SK-N-SH (cell line): Measurements from ENCODE around the gene TYW1. TPM values are rescaled to one million over a fixed set of nuclear protein-coding genes. Genes with fewer than 3 reads are reported as not detected.

ENCODE experiments used
- CTCF ChIA-PET: fragments of 300-600, 350-600 bp; formaldehyde crosslinking; extraction: SDS; loops from one replicate; lab custom pipeline; 2021; lab: Yijun Ruan, JAX
- POLR2A ChIA-PET: fragments of 350-600 bp; sonication (Branson Sonifier 250); formaldehyde crosslinking; extraction: SDS; loops from one replicate; lab custom pipeline; 2020; ENCODE audit warnings: antibody characterized with exemption, inconsistent platforms; lab: Yijun Ruan, JAX
- DNase-seq: peaks from one replicate; pipeline ENCODE4 v3.0.0; 2012
- H2AFZ ChIP-seq: fragments of 200-600 bp; sonication (generic); 2 replicates; pipeline ENCODE4 v1.8.1; 2016; ENCODE audit warnings: antibody characterized with exemption, mild to moderate bottlenecking, low read depth
- H3F3A ChIP-seq: fragments of 200-600 bp; sonication (generic); replicated peaks from 2 replicates; pipeline ENCODE3; 2016; ENCODE audit warnings: antibody characterized with exemption, mild to moderate bottlenecking; ENCODE audit not compliant: insufficient read depth
- H3K27ac ChIP-seq, 2 experiments: fragments of 200-500 bp in 1 of 2; fragments of 200-600 bp in 1 of 2; sonication (Bioruptor generic) in 1 of 2; sonication (generic), shearing (Covaris generic) in 1 of 2; 2 replicates each; pipeline versions ENCODE4 v1.5.1 to v1.6.1; 2014 to 2016; ENCODE audit warnings: low read depth in 2 of 2, inconsistent platforms in 1 of 2, low read length in 1 of 2, mild to moderate bottlenecking in 1 of 2, mixed read lengths in 1 of 2
- H3K27me3 ChIP-seq: fragments of 200-600 bp; sonication (generic), shearing (Covaris generic); 2 replicates; pipeline ENCODE4 v1.6.1; 2016; ENCODE audit warnings: mixed run types; ENCODE audit not compliant: insufficient read depth
- H3K36me3 ChIP-seq, 2 experiments: fragments of 200-500 bp in 1 of 2; fragments of 200-600 bp in 1 of 2; sonication (Bioruptor generic) in 1 of 2; sonication (generic) in 1 of 2; replicated peaks in 1 of 2; 2 replicates each; pipeline versions ENCODE3 to v1.5.1; 2014 to 2016; ENCODE audit warnings: low read length in 1 of 2, mild to moderate bottlenecking in 1 of 2; ENCODE audit not compliant: insufficient read depth in 2 of 2, control insufficient read depth in 1 of 2
- H3K4me1 ChIP-seq, 2 experiments: fragments of 200-500 bp in 1 of 2; fragments of 200-600 bp in 1 of 2; sonication (Bioruptor generic) in 1 of 2; sonication (generic), shearing (Covaris generic) in 1 of 2; 2 replicates each; pipeline versions ENCODE4 v1.5.1 to v1.6.1; 2014 to 2016; ENCODE audit warnings: low read depth in 1 of 2, low read length in 1 of 2, mixed run types in 1 of 2; ENCODE audit not compliant: insufficient read depth in 2 of 2, control insufficient read depth in 1 of 2
- H3K4me2 ChIP-seq: fragments of 200-600 bp; sonication (generic), shearing (Covaris generic); 2 replicates; pipeline ENCODE4 v1.6.1; 2017; ENCODE audit warnings: mixed run types
- H3K4me3 ChIP-seq, 2 experiments: fragments of 200-500 bp in 1 of 2; fragments of 200-600 bp in 1 of 2; sonication (Bioruptor generic) in 1 of 2; sonication (generic), shearing (Covaris generic) in 1 of 2; 2 replicates each; pipeline versions ENCODE4 v1.5.1 to v1.8.1; 2014 to 2016; ENCODE audit warnings: low read depth in 2 of 2, inconsistent platforms in 1 of 2, low read length in 1 of 2, mild to moderate bottlenecking in 1 of 2, mixed read lengths in 1 of 2, moderate library complexity in 1 of 2
- H3K79me2 ChIP-seq: fragments of 200-600 bp; sonication (generic); 2 replicates; pipeline ENCODE4 v1.8.1; 2017; ENCODE audit warnings: mild to moderate bottlenecking; ENCODE audit not compliant: insufficient read depth
- H3K9ac ChIP-seq: fragments of 200-600 bp; sonication (generic); 2 replicates; pipeline ENCODE4 v1.6.1; 2017; ENCODE audit warnings: mixed run types
- H3K9me2 ChIP-seq: fragments of 200-600 bp; sonication (generic); 2 replicates; pipeline ENCODE4 v1.6.1; 2017; ENCODE audit warnings: mixed run types
- H3K9me3 ChIP-seq: fragments of 200-600 bp; sonication (generic); 2 replicates; pipeline ENCODE4 v1.6.1; 2017; ENCODE audit warnings: mixed run types, mild to moderate bottlenecking, moderate library complexity
- H4K20me1 ChIP-seq: fragments of 200-600 bp; sonication (generic); 2 replicates; pipeline ENCODE4 v1.6.1; 2017; ENCODE audit warnings: mild to moderate bottlenecking, mixed run types; ENCODE audit not compliant: insufficient read depth
- CHD2 ChIP-seq: fragments of 150-350 bp; IDR thresholded peaks from 2 replicates; pipeline ENCODE4 v1.6.1; 2018; ENCODE audit warnings: low read length; ENCODE audit not compliant: partially characterized antibody
- CTCF ChIP-seq: fragments of 200-600 bp; sonication (generic); IDR thresholded peaks from 2 replicates; pipeline ENCODE4 v1.6.1; 2017; ENCODE audit warnings: antibody characterized with exemption, mild to moderate bottlenecking, moderate library complexity
- FOXJ3 ChIP-seq: sonication (generic); formaldehyde crosslinking; IDR thresholded peaks from 2 replicates; pipeline ENCODE4 v1.5.1; 2020; ENCODE audit warnings: mild to moderate bottlenecking, missing genetic modification reagents
- GABPA ChIP-seq: IDR thresholded peaks from 2 replicates; pipeline ENCODE4 v1.4.0; 2012; ENCODE audit warnings: low read depth, mild to moderate bottlenecking
- GATA2 ChIP-seq: sonication (generic); formaldehyde crosslinking; IDR thresholded peaks from 2 replicates; pipeline ENCODE4 v1.5.0; 2020; ENCODE audit warnings: mild to moderate bottlenecking, missing genetic modification reagents
- MAX ChIP-seq: IDR thresholded peaks from 2 replicates; pipeline ENCODE4 v1.4.0; 2012; ENCODE audit warnings: low read depth
- NFIC ChIP-seq: IDR thresholded peaks from 2 replicates; pipeline ENCODE4 v1.4.0; 2012; ENCODE audit warnings: borderline replicate concordance
- NRF1 ChIP-seq: IDR thresholded peaks from 2 replicates; pipeline ENCODE4 v1.6.1; 2012; ENCODE audit warnings: low read depth, mild to moderate bottlenecking, low read length
- PBX3 ChIP-seq: IDR thresholded peaks from 2 replicates; pipeline ENCODE4; 2012
- POLR2AphosphoS5 ChIP-seq: IDR thresholded peaks from 2 replicates; pipeline ENCODE4 v1.6.1; 2012; ENCODE audit warnings: low read depth, low read length
- TAF1 ChIP-seq: IDR thresholded peaks from 2 replicates; pipeline ENCODE4 v1.6.1; 2012; ENCODE audit warnings: low read depth, mild to moderate bottlenecking, low read length, moderate library complexity, borderline replicate concordance
- TCF12 ChIP-seq: IDR thresholded peaks from 2 replicates; pipeline ENCODE4 v1.4.0; 2012
- USF1 ChIP-seq: IDR thresholded peaks from 2 replicates; pipeline ENCODE4 v1.4.0; 2012; ENCODE audit warnings: low read depth, borderline replicate concordance
- YY1 ChIP-seq: IDR thresholded peaks from 2 replicates; pipeline ENCODE4 v1.4.0; 2012; ENCODE audit warnings: low read depth, mild to moderate bottlenecking
- ZBTB33 ChIP-seq: IDR thresholded peaks from 2 replicates; pipeline ENCODE4 v1.4.0; 2012; ENCODE audit warnings: low read depth, borderline replicate concordance
- WGBS: methylation state at CpG from one replicate; pipeline ENCODE4 v1.1.6; 2017; ENCODE audit warnings: low lambda C conversion rate; 5-methylcytosine and 5-hydroxymethylcytosine counted together
- polyA plus RNA-seq, 3 experiments: library from polyadenylated mRNA; depleted of rRNA; stranded (reverse); fragments of >200 nt; gene quantifications; 2 replicates each; pipeline ENCODE4 v1.2.3, GENCODE V29; 2012

The TYW1 gene
- polyA plus RNA-seq, 1 of the 3 experiments (the other 2 are of a cell fraction), result 15.0 TPM

GRCh38 chr7:66960192-66960591 is 36.4 kb upstream of the TYW1 start (continued):
- TF ChIP-seq NFIC (no peak), PBX3 (no peak), USF1 (no peak), YY1 (no peak), GATA2 (CRISPR knock-in tag) (no peak), MAX (no peak), TCF12 (no peak), POLR2AphosphoS5 (no peak), ZBTB33 (no peak), GABPA (no peak), CHD2 (no peak), NRF1 (no peak)

- 99% methylated on average over 5 of the region's 5 CpGs for WGBS
- DNase-seq, result no peak
- no peaks in the 10 kb centered on the region for H3K4me1 ChIP-seq
- no peaks in the 10 kb centered on the region for H3K9me3 ChIP-seq
- H4K20me1 ChIP-seq, result no peaks in the 10 kb centered on the region
- no peak overlapping the region for H3K4me3 ChIP-seq
- TF ChIP-seq GATA2 (CRISPR knock-in tag) (no peak), MAX (no peak), FOXJ3 (CRISPR knock-in tag) (no peak), NFIC (no peak), TAF1 (no peak), CTCF (no peak)
- TF ChIP-seq, all 33 proteins: peak for 0
- no peak overlapping the region for H2AFZ ChIP-seq
- POLR2A ChIA-PET, result no interaction called here
- peaks cover 3% of the 10 kb centered on the region for H3F3A ChIP-seq
- H3K36me3 ChIP-seq, result peaks cover 24 to 28% of the 10 kb centered on the region in 2 experiments
- H3K79me2 ChIP-seq, result no peaks in the 10 kb centered on the region
- H3K27ac ChIP-seq, result no peak overlapping the region
- CTCF ChIA-PET, result no interaction called here
- no peaks in the 10 kb centered on the region for H3K27me3 ChIP-seq
- no peaks in the 10 kb centered on the region for H3K9me2 ChIP-seq
- no peak overlapping the region for H3K4me2 ChIP-seq
- no peak overlapping the region for H3K9ac ChIP-seq
These were observed 35.5 kb upstream of the TYW1 start for GRCh38 chr7:66961096-66961495.
